Activated T-helper 1 cell treated with anti-CD3 and anti-CD28 coated beads, Interleukin-12 subunit alpha, Interleukin-12 subunit beta, Interleukin-2, Interleukin-4 antibody, amounts not matched to agents 30 ng/mL and 10 ng/mL and 1 ng/mL, durations not matched to agents 14 hours and 24 hours and 36 hours (primary cell): Measurements from ENCODE around the gene ANO2. TPM values are rescaled to one million over a fixed set of nuclear protein-coding genes. Genes with fewer than 3 reads are reported as not detected.

ENCODE experiments used
- DNase-seq: peaks from one replicate; pipeline ENCODE4 v3.0.0; 2021; ENCODE audit warnings: low spot score
- H3K27ac Mint-ChIP-seq: one replicate; pipeline ENCODE4 v1.8.0; 2021; ENCODE audit warnings: mild to moderate bottlenecking, mixed read lengths
- H3K27me3 Mint-ChIP-seq: one replicate; pipeline ENCODE4 v1.8.0; 2022; ENCODE audit warnings: mild to moderate bottlenecking, moderate library complexity, mixed read lengths; ENCODE audit not compliant: insufficient read depth
- H3K36me3 Mint-ChIP-seq: one replicate; pipeline ENCODE4 v1.8.0; 2021; ENCODE audit warnings: low read depth, mixed read lengths
- H3K4me1 Mint-ChIP-seq: one replicate; pipeline ENCODE4 v1.8.0; 2021; ENCODE audit warnings: low read depth, mixed read lengths
- H3K4me3 Mint-ChIP-seq: one replicate; pipeline ENCODE4 v1.8.0; 2021; ENCODE audit warnings: mild to moderate bottlenecking, moderate library complexity, mixed read lengths
- H3K9me3 Mint-ChIP-seq: one replicate; pipeline ENCODE4 v1.8.0; 2021; ENCODE audit warnings: mixed read lengths
- intact Hi-C: fragments of 100-400 bp; cut with micrococcal nuclease; formaldehyde crosslinking; loops from one replicate; pipeline ENCODE4 v1.15.1; 2024
- total RNA-seq: library from RNA; stranded (reverse); gene quantifications from 2 replicates; pipeline ENCODE4 v1.2.3, GENCODE V29; 2022

The ANO2 gene
- total RNA-seq, 1 donor from 2014 or later, result not detected

DNA sequence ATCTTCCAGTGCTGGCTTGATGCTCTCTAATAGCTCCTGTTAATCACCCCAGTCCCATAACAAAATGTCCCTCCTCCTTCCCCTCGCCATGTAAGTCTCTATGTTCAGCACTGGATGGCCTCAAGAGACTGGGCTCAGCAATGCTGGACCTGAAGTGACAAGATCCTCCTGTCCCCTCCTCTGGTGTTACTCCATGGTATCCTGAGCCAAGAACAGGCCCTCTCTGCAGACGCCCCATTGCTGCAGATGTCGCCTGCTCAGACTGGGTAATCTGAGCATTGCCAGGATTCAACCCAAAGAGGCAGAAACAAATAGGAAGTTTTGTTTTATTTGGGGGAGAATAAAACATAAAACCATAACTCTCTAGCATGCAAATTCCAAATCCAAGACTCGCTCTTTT is 363.4 kb downstream of the ANO2 start:
- H3K9me3 Mint-ChIP-seq, result no peaks in the 10 kb centered on the region
- H3K27me3 Mint-ChIP-seq, result no peaks in the 10 kb centered on the region
- H3K36me3 Mint-ChIP-seq, result no peaks in the 10 kb centered on the region
- no peaks in the 10 kb centered on the region for H3K4me1 Mint-ChIP-seq
- intact Hi-C loops, result no loop called here
- H3K4me3 Mint-ChIP-seq, result no peak overlapping the region
- H3K27ac Mint-ChIP-seq, result no peak overlapping the region
- no peak for DNase-seq

DNA sequence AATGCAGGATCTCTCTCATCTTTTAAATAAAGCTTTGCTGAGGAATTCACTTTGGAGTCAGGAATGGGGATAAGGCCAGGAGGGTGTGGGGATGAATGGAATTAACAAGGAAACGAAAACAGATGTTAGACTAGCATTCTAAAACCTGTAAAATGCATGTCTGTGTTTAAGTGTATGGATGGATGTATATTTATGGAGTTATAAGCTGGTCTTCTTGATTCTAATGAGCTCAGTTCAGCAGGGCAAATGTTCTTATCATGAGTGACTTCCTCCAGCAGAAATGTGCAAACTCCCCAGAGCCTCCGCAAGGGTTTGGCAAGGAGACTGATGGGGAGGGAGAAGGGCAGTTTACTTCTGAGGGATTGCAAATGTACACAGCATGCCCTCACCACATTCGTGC is 364.0 kb downstream of the ANO2 start:
- Mint-ChIP-seq H3K9me3 (no peaks in the 10 kb centered on the region), H3K4me3 (no peak overlapping the region), H3K27ac (no peak overlapping the region), H3K36me3 (no peaks in the 10 kb centered on the region), H3K4me1 (no peaks in the 10 kb centered on the region), H3K27me3 (no peaks in the 10 kb centered on the region)
- intact Hi-C loops, result no loop called here
- no peak for DNase-seq

DNA sequence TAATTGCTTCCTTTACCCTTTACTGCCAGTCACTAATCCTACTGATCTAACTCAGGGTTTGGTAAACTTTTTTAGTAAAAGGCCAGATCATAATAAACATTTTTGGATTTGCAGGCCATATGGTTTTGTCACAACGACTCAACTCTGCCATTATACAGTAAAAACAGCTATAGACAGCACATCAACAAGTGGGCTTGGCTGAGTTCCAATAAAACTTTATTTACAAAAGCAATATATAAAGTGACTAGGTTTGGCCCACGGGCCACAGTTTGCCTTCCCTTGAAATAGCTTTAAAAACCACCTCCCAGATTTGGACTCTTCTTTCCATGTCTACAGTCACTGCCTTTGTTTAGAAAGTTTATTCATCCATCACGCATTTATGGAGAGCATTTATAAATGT is 366.3 kb downstream of the ANO2 start:
- Mint-ChIP-seq H3K36me3 (no peaks in the 10 kb centered on the region), H3K4me3 (no peak overlapping the region), H3K27me3 (peaks cover 4% of the 10 kb centered on the region), H3K27ac (no peak overlapping the region), H3K4me1 (no peaks in the 10 kb centered on the region), H3K9me3 (no peaks in the 10 kb centered on the region)
- intact Hi-C loops, result no loop called here
- no peak for DNase-seq

DNA sequence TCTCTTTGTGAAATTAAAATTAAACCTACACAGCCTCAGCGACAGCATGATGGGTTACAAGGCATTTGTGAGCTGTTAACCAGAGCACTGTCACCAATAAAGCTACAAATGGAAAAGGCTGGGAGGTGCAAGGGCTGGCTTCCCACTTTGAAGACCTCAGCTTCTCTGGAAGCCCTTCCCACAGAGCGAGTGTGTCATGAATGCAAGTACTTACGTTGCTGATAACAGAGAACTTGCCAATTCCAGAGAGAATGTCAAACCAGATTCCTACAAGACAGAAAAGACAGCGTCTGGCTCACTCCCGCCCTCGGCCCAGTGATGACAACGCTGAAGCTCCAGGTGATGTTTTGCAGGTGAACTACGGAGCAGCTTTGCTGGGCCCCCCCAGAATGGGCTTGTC is 367.3 kb downstream of the ANO2 start:
- intact Hi-C loops, result no loop called here

DNA sequence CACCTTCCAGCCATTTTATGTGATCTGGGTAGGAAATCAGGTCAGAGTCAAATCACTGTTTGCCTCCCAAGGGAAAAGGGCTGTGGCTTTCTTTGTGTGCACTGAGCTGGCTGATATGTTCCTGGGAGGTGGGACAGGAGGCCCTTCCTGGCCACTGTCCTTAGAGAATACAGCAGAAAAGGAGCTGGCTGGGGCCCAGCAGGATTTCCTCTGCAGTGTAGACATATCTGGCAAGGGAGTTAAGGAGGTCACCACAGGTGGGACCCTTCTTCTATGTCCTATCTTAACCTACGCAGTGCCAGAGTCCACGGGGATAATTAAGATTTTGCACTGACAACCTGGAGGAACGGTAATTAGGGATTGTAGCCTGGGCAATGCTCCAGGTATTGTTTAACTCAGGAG is 367.8 kb downstream of the ANO2 start:
- DNase-seq, result no peak
- no peak overlapping the region for H3K27ac Mint-ChIP-seq
- no peaks in the 10 kb centered on the region for H3K36me3 Mint-ChIP-seq
- peaks cover 4% of the 10 kb centered on the region for H3K27me3 Mint-ChIP-seq
- H3K4me1 Mint-ChIP-seq, result no peaks in the 10 kb centered on the region
- H3K4me3 Mint-ChIP-seq, result no peak overlapping the region
- intact Hi-C loops, result no loop called here
- no peaks in the 10 kb centered on the region for H3K9me3 Mint-ChIP-seq

More for the DNA sequence above, 367.3 kb downstream of the ANO2 start:
- peaks cover 4% of the 10 kb centered on the region for H3K27me3 Mint-ChIP-seq
- DNase-seq, result no peak
- no peak overlapping the region for H3K27ac Mint-ChIP-seq
- H3K9me3 Mint-ChIP-seq, result no peaks in the 10 kb centered on the region
- no peaks in the 10 kb centered on the region for H3K4me1 Mint-ChIP-seq
- H3K36me3 Mint-ChIP-seq, result no peaks in the 10 kb centered on the region
- no peak overlapping the region for H3K4me3 Mint-ChIP-seq

DNA sequence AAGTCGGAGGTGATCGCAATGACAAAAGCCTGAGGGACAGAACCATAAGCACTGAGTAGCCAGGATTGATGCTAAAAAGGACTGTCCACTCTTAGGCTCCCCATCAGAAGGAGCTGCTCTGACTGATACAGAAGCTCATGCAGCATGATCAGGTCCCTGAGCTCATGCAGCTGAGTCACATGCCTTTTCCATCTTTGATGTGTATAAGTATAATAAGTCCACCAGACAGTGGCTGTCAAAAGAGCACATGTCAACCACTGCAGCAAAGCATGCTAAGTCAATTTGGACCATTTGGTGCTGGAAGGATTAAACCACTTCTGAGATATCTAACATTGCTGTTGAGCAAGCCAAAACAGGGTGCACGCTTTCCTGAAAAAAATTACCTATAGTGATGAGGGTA is 369.1 kb downstream of the ANO2 start:
- Mint-ChIP-seq H3K27me3 (peaks cover 4% of the 10 kb centered on the region), H3K36me3 (no peaks in the 10 kb centered on the region), H3K4me1 (no peaks in the 10 kb centered on the region), H3K27ac (no peak overlapping the region), H3K9me3 (no peaks in the 10 kb centered on the region), H3K4me3 (no peak overlapping the region)
- no peak for DNase-seq
- intact Hi-C loops, result no loop called here

DNA sequence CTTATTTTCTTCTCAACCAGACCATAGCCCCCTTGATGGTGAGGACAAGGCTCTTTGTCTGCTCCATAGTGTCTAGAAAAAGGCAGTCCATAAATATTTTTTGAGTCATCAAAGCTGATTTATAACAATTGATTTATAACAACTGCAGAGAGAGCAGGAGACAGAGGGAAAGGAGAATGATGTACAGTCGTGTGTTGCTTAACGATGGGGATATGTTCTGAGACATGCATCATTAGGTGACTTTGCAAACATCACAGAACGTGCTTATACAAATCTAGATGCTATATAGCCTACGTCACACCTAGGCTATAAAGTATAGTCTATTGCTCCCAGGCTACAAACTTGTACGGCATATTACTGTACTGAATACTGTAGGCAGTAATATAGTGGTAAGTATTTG is 369.8 kb downstream of the ANO2 start:
- Mint-ChIP-seq H3K4me3 (no peak overlapping the region), H3K9me3 (no peaks in the 10 kb centered on the region), H3K27me3 (peaks cover 4% of the 10 kb centered on the region), H3K4me1 (no peaks in the 10 kb centered on the region), H3K36me3 (no peaks in the 10 kb centered on the region), H3K27ac (no peak overlapping the region)
- DNase-seq, result no peak
- intact Hi-C loops, result no loop called here

DNA sequence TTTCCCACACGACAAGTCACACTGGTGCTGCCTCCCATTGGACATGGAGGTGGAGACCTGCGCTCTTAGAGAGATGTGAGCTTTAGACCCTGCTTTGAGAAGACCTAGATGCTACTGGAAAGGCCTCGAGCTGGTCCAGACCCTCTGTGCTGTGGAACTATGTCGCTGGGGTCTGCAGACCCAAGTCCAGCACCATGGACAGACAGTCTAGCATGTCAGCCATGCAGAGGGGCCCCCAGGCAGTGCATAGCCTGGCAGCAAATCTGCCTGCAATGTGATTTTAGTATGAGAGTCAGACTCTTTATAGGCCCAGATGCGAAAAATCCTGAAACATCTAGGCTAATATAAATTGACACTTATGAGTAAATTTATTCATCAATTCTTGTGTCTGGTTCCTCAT is 371.7 kb downstream of the ANO2 start:
- DNase-seq, result no peak
- H3K4me1 Mint-ChIP-seq, result no peaks in the 10 kb centered on the region
- H3K36me3 Mint-ChIP-seq, result no peaks in the 10 kb centered on the region
- intact Hi-C loops, result no loop called here
- H3K27ac Mint-ChIP-seq, result no peak overlapping the region
- H3K27me3 Mint-ChIP-seq, result peaks cover 4% of the 10 kb centered on the region
- no peaks in the 10 kb centered on the region for H3K9me3 Mint-ChIP-seq
- H3K4me3 Mint-ChIP-seq, result no peak overlapping the region

DNA sequence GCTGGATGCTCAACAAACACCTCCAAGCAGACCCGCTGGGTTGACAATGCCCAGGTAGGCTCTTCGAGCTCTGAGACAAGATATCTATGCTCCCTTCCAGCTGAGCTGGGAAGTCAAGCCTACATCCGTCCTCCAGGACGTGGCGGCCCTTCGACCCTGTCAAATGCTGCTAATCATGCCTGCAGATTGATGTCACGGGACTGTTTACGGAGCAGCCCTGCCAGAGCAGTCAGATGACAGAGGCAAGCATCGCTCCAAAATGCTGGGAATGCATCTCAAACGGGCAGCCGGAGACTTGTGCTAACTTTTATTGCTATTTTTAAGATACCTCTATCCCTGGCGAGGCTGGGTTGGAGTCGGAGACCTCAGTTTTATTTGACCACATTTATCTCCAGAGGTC is 373.9 kb downstream of the ANO2 start:
- Mint-ChIP-seq H3K27me3 (peaks cover 4% of the 10 kb centered on the region), H3K27ac (no peak overlapping the region), H3K4me1 (no peaks in the 10 kb centered on the region), H3K36me3 (no peaks in the 10 kb centered on the region), H3K4me3 (no peak overlapping the region), H3K9me3 (no peaks in the 10 kb centered on the region)
- no peak for DNase-seq
- intact Hi-C loops, result no loop called here

DNA sequence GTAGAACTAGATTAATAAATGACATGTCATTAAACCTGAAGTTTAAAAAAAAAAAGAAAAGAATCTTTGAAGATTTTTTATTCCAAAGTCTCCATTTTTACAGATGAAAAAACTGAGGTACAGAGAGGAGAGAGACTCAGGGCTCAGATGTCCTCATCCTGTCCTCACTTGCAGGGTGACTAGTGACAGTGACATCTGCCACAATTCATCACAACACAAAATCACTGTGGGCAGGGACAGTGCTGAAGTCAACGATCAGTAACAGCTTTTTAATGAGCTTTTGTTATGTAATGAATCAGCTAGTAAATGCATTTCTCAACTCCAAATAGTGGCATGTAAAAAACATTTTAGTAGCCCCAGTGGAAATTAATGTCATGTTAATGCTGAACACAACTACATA is 374.6 kb downstream of the ANO2 start:
- Mint-ChIP-seq H3K27ac (no peak overlapping the region), H3K4me1 (no peaks in the 10 kb centered on the region), H3K27me3 (peaks cover 3% of the 10 kb centered on the region), H3K36me3 (no peaks in the 10 kb centered on the region), H3K9me3 (no peaks in the 10 kb centered on the region), H3K4me3 (no peak overlapping the region)
- DNase-seq, result no peak
- intact Hi-C loops, result no loop called here

DNA sequence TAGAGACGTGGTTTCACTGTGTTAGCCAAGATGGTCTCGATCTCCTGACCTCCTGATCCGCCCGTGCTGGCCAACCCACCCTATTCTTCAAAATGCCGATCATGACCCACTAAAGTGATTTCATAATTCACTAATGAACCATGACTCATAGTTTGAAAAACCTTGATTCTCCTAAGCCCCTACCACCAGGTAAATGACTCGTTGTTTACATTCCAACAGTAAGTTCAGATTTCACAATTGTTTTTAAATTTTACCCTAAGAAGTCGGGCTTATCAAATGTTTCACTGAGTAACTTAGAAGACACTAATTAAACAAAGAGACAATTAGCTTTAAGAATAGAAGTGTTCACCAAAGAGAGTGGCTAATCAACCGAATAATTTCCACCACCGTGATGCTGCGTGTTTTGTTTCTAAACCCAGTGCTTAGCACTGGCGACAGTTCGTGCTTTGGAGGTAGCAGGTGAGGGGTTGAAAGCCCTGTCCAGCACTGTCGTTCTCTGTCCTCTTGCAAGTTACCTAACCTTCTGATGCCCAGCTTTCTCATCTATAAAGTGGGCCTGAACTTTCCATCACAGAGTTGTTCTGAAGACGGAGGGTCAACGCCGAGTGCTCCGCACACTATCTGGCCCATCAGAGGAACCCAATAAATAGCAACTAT is 376.6 kb downstream of the ANO2 start:
- DNase-seq, result no peak
- no peak overlapping the region for H3K27ac Mint-ChIP-seq
- H3K27me3 Mint-ChIP-seq, result no peaks in the 10 kb centered on the region
- H3K4me1 Mint-ChIP-seq, result no peaks in the 10 kb centered on the region
- no peaks in the 10 kb centered on the region for H3K9me3 Mint-ChIP-seq
- H3K36me3 Mint-ChIP-seq, result no peaks in the 10 kb centered on the region
- intact Hi-C loops, result no loop called here
- H3K4me3 Mint-ChIP-seq, result no peak overlapping the region

DNA sequence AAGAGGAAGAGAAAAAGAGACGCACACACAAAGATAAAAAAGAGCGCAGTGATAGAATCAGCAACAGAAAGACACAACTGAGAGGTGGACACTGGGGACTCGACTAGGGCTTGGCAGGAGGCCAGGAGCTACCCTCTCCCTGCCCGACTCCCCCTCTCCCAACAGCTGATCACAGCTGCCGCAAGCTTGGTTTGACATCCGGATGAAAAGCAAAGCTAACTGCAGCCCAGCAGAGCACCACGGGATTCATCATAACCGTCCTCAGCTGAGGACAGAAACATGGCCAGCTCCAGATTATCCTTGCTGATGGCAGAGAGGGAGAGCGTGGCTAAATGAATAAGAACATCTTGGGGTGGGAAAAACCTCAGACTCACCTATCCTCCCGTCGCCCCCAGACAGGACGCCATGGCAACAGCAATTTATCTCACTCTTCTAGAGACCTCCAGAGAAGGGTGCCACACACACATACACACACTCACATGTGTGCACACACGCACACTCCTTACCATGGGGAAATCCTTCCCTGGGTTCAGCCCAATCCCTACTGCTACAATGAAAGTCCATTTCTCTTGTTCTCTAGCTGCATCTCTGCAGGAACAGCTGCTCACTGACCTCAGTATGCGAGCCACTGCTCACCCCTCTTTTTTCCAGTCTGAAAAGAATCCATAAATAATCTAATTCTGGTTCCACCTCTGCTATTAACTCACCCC is 377.9 kb downstream of the ANO2 start:
- Mint-ChIP-seq H3K27me3 (no peaks in the 10 kb centered on the region), H3K9me3 (no peaks in the 10 kb centered on the region), H3K36me3 (no peaks in the 10 kb centered on the region), H3K4me3 (no peak overlapping the region), H3K4me1 (no peaks in the 10 kb centered on the region), H3K27ac (no peak overlapping the region)
- no peak for DNase-seq
- intact Hi-C loops, result no loop called here

DNA sequence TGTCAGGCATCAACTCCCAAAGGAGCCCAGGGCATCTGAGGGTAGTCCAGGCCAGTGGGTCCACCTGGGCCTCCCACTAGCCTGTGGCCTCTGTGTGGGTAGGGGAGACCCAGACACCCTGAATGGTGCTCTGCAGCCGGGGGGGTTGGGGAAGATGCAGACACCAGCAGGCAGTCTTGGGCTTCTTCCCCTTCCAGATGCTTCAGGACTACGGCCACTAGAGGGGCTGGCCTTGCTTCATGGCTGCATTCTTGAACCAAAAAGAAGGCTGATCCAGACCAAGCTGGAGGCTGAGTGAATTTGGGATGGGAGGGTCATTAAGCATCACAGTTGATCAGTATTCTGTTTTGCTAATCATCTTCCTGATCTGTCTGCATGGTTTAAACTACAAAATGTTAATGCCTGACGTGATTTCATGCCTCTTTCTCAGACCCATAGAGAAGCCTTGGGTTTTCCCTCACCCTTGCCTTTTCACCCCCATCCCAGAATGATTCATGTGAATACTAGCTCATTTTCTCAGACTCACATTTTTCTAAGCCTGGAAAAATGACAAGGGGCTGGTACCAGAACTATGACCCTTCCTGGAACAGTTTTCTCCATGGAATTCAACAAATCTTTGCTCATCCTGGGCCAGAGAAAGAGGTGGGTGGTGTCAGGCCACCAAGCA is 379.0 kb downstream of the ANO2 start:
- H3K4me1 Mint-ChIP-seq, result no peaks in the 10 kb centered on the region
- intact Hi-C loops, result no loop called here

More for the DNA sequence above, 379.0 kb downstream of the ANO2 start:
- no peak overlapping the region for H3K27ac Mint-ChIP-seq
- H3K36me3 Mint-ChIP-seq, result no peaks in the 10 kb centered on the region
- no peak overlapping the region for H3K4me3 Mint-ChIP-seq
- no peak for DNase-seq
- no peaks in the 10 kb centered on the region for H3K27me3 Mint-ChIP-seq
- H3K9me3 Mint-ChIP-seq, result no peaks in the 10 kb centered on the region
